Suprapubic skin (tissue), 3 donors: ENCODE results near the gene MPHOSPH8.

ENCODE experiments used
- EP300 ChIP-seq: sonication (generic); formaldehyde crosslinking; IDR thresholded peaks from one replicate; pipeline ENCODE4 v1.6.1; 2017; ENCODE audit warnings: antibody characterized with exemption
- TF ChIP-seq, protein P1 (sequence below), 2 donors: fragments of 200-600 bp in 1 of 2; fragments of 450-650 bp in 1 of 2; sonication (generic) in 1 of 2; IDR thresholded peaks; one replicate each; pipeline ENCODE4 v1.5.1; 2016 to 2019; ENCODE audit warnings: antibody characterized with exemption in 2 of 2, mild to moderate bottlenecking in 1 of 2, moderate library complexity in 1 of 2

DNA sequence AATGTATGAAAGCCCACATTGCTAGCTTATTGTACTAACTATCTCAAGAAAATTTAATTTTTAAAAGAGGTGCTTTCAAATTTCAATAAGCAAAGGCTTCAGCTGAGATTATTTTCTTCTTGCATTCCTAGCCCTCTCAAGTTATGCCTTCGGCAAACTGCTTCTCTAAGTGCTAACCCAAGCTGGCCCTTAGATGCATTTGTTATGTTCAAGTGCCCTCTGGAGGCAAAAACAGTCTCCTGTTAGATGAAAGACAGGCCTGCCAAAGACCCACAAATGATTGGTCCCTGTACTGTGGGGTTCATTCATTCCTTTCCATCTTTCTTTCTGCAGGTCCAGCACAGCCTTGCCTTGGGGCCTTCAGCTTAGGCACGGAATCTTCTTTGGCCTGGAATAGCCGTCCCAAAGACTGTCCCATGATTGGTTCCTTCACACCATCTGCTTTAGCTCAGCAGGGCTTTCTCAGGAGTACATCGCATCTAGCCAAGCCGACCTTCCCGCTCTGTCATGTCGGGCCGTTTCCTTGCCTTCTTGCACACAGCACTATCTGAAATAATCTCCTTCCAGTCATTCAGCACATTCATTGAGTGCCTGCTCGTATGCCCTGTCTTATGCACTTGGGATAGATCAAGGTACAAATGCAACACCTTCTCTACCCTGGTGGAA, 45.7 kb upstream of the MPHOSPH8 start:
- TF ChIP-seq, protein P1, sequence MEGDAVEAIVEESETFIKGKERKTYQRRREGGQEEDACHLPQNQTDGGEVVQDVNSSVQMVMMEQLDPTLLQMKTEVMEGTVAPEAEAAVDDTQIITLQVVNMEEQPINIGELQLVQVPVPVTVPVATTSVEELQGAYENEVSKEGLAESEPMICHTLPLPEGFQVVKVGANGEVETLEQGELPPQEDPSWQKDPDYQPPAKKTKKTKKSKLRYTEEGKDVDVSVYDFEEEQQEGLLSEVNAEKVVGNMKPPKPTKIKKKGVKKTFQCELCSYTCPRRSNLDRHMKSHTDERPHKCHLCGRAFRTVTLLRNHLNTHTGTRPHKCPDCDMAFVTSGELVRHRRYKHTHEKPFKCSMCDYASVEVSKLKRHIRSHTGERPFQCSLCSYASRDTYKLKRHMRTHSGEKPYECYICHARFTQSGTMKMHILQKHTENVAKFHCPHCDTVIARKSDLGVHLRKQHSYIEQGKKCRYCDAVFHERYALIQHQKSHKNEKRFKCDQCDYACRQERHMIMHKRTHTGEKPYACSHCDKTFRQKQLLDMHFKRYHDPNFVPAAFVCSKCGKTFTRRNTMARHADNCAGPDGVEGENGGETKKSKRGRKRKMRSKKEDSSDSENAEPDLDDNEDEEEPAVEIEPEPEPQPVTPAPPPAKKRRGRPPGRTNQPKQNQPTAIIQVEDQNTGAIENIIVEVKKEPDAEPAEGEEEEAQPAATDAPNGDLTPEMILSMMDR (IDR thresholded peaks at IDR 0.05) = peak in 1 of 2 donors; percentile 15
- no peak for TF ChIP-seq EP300
